ENCODE results near the gene UVRAG. TPM values are rescaled to one million over a fixed set of nuclear protein-coding genes. Genes with fewer than 3 reads are reported as not detected.
A peak's percentile ranks its signal among the peaks of the same experiment; 100 is the strongest.

UVRAG gene
- total and polyA plus RNA-seq, 2 of the 13 experiments (the other 11 are each of a cell fraction or from before 2014, with no cell fraction given): 9.7 to 17.3 TPM

DNA sequence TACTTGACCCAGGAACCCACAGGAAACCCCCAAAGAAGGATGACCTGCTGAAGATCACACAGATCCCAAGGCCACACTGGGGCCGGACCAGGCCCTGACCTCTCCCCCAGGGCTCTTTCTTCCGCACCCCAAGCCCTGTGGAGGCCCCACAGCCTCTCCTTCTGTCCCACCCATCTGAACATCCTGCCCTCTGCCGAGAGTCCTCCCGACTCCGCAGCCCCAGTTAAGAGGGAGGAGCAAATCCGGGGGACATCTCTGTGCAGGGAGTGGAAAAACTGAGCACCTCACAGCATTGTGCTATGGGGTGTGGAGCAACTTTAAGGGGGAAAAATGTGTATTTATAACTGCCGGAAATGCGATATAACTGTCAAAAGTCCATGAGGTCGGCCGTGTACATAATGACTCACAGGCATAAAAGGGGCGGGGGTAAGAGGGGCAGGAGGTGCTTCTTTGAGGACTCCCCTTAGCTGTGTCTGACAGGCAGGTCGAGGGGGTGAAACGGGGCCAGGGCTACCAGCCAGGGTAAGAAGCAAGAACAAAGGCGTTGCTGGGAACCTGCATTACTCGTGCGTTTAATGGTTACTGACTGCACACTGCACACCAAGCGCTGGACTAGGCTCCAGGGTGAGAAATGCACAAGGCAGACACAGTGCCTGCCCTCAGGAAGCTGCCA lies 334.1 kb downstream of the UVRAG start (continued):
- TF ChIP-seq, protein P1, sequence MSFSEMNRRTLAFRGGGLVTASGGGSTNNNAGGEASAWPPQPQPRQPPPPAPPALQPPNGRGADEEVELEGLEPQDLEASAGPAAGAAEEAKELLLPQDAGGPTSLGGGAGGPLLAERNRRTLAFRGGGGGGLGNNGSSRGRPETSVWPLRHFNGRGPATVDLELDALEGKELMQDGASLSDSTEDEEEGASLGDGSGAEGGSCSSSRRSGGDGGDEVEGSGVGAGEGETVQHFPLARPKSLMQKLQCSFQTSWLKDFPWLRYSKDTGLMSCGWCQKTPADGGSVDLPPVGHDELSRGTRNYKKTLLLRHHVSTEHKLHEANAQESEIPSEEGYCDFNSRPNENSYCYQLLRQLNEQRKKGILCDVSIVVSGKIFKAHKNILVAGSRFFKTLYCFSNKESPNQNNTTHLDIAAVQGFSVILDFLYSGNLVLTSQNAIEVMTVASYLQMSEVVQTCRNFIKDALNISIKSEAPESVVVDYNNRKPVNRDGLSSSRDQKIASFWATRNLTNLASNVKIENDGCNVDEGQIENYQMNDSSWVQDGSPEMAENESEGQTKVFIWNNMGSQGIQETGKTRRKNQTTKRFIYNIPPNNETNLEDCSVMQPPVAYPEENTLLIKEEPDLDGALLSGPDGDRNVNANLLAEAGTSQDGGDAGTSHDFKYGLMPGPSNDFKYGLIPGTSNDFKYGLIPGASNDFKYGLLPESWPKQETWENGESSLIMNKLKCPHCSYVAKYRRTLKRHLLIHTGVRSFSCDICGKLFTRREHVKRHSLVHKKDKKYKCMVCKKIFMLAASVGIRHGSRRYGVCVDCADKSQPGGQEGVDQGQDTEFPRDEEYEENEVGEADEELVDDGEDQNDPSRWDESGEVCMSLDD (CRISPR knock-in tag; IDR thresholded peaks at IDR 0.05; ENCODE audit: borderline replicate concordance): no peak; the same call in 1 of the 2 replicates
- TF ChIP-seq JUND (CRISPR knock-in tag; IDR thresholded peaks at IDR 0.05) (peak; percentile 76), MTA1 (CRISPR knock-in tag; IDR thresholded peaks at IDR 0.05; ENCODE audit: borderline replicate concordance) (no peak), YEATS4 (CRISPR knock-in tag; IDR thresholded peaks at IDR 0.05; ENCODE audit: borderline replicate concordance) (no peak), ZNF496 (CRISPR knock-in tag; IDR thresholded peaks at IDR 0.05; ENCODE audit: insufficient replicate concordance) (no peak), ZNF468 (CRISPR knock-in tag; IDR thresholded peaks at IDR 0.05) (no peak), NFYB (CRISPR knock-in tag; IDR thresholded peaks at IDR 0.05) (no peak), ZNF33A (CRISPR knock-in tag; IDR thresholded peaks at IDR 0.05; ENCODE audit: borderline replicate concordance) (no peak), ZNF670 (CRISPR knock-in tag; IDR thresholded peaks at IDR 0.05; ENCODE audit: borderline replicate concordance) (no peak), ZNF567 (CRISPR knock-in tag; IDR thresholded peaks at IDR 0.05; ENCODE audit: borderline replicate concordance) (no peak), DNMT3B (CRISPR knock-in tag; conservative IDR thresholded peaks at IDR 0.05) (no peak), SUZ12 (IDR thresholded peaks at IDR 0.05; ENCODE audit: low read depth, low read length) (no peak), FOXC1 (CRISPR knock-in tag; IDR thresholded peaks at IDR 0.05; ENCODE audit: borderline replicate concordance) (no peak), SAFB2 (CRISPR knock-in tag; IDR thresholded peaks at IDR 0.05; ENCODE audit: borderline replicate concordance, low read depth) (no peak), PHF20 (CRISPR knock-in tag; IDR thresholded peaks at IDR 0.05) (no peak), HOXA5 (CRISPR knock-in tag; IDR thresholded peaks at IDR 0.05) (no peak), ZNF263 (CRISPR knock-in tag; IDR thresholded peaks at IDR 0.05) (peak; percentile 99), RBM22 (optimal IDR thresholded peaks at IDR 0.05; ENCODE audit: low read length) (no peak), FOXA3 (CRISPR knock-in tag; IDR thresholded peaks at IDR 0.05) (peak; percentile 74), JUN (CRISPR knock-in tag; IDR thresholded peaks at IDR 0.05) (peak; percentile 60; the same call in 1 of the 2 replicates), TEAD3 (CRISPR knock-in tag; optimal IDR thresholded peaks at IDR 0.05; ENCODE audit: borderline replicate concordance) (no peak), TBP (CRISPR knock-in tag; IDR thresholded peaks at IDR 0.05) (no peak), ZBTB7B (CRISPR knock-in tag; IDR thresholded peaks at IDR 0.05) (0 out of 2 replicates have a peak, but pooled peaks have one; percentile 57), ZFP36 (IDR thresholded peaks at IDR 0.05; ENCODE audit: borderline replicate concordance, low read depth, low read length, partially characterized antibody) (no peak), ZNF746 (CRISPR knock-in tag; IDR thresholded peaks at IDR 0.05) (no peak), MXI1 (IDR thresholded peaks at IDR 0.05; ENCODE audit: borderline replicate concordance, low read depth, low read length) (peak; percentile 85; the same call in 1 of the 3 replicates), ZNF883 (CRISPR knock-in tag; IDR thresholded peaks at IDR 0.05; ENCODE audit: not compliant biosample characterization) (no peak)
- TF ChIP-seq, protein P2, sequence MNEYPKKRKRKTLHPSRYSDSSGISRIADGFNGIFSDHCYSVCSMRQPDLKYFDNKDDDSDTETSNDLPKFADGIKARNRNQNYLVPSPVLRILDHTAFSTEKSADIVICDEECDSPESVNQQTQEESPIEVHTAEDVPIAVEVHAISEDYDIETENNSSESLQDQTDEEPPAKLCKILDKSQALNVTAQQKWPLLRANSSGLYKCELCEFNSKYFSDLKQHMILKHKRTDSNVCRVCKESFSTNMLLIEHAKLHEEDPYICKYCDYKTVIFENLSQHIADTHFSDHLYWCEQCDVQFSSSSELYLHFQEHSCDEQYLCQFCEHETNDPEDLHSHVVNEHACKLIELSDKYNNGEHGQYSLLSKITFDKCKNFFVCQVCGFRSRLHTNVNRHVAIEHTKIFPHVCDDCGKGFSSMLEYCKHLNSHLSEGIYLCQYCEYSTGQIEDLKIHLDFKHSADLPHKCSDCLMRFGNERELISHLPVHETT (CRISPR knock-in tag; conservative IDR thresholded peaks at IDR 0.05): no peak
- TF ChIP-seq, protein P3, sequence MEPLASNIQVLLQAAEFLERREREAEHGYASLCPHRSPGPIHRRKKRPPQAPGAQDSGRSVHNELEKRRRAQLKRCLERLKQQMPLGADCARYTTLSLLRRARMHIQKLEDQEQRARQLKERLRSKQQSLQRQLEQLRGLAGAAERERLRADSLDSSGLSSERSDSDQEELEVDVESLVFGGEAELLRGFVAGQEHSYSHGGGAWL (CRISPR knock-in tag; IDR thresholded peaks at IDR 0.05): no peak

Measured in HepG2 (cell line).